Measurements from ENCODE around the gene ALKBH6. TPM values are rescaled to one million over a fixed set of nuclear protein-coding genes. Genes with fewer than 3 reads are reported as not detected.
A peak's percentile ranks its signal among the peaks of the same experiment; 100 is the strongest.

Gene ALKBH6
- total and polyA plus RNA-seq, 2 of the 13 experiments (the other 11 are each of a cell fraction or from before 2014, with no cell fraction given) = 13.7 to 18.1 TPM

DNA sequence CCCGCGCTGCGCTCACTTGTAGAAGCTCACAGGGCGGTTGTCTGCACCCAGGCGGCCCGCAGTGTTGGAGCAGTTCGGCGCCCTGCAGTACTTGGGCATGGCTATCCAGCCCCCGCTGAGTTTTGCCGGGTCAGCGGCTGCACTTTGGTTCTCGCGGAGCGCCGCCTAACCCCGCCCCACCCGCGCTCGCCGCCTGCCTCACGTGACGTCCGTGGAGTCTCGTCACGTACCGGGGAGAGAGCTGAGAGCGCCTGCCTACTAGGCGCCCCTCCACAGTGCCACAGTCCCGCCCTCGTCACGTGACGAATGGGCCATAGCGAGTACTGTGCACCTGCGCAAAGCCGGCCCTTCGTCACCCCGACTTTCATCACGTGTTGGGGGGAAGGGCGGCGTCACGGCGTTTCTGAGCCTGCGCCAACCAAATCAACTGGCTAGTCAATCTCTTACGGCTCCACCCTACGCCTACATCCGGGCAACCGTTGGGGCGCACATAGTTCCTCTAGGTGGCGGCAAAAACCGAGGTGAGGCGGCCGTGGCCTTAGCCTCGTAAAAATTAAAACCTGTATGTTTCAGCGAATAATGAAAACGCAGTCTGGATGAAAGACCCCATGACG lies 40.2 kb upstream of the ALKBH6 start, which contains the start of gene THAP8 (continued):
- TF ChIP-seq, protein P1, sequence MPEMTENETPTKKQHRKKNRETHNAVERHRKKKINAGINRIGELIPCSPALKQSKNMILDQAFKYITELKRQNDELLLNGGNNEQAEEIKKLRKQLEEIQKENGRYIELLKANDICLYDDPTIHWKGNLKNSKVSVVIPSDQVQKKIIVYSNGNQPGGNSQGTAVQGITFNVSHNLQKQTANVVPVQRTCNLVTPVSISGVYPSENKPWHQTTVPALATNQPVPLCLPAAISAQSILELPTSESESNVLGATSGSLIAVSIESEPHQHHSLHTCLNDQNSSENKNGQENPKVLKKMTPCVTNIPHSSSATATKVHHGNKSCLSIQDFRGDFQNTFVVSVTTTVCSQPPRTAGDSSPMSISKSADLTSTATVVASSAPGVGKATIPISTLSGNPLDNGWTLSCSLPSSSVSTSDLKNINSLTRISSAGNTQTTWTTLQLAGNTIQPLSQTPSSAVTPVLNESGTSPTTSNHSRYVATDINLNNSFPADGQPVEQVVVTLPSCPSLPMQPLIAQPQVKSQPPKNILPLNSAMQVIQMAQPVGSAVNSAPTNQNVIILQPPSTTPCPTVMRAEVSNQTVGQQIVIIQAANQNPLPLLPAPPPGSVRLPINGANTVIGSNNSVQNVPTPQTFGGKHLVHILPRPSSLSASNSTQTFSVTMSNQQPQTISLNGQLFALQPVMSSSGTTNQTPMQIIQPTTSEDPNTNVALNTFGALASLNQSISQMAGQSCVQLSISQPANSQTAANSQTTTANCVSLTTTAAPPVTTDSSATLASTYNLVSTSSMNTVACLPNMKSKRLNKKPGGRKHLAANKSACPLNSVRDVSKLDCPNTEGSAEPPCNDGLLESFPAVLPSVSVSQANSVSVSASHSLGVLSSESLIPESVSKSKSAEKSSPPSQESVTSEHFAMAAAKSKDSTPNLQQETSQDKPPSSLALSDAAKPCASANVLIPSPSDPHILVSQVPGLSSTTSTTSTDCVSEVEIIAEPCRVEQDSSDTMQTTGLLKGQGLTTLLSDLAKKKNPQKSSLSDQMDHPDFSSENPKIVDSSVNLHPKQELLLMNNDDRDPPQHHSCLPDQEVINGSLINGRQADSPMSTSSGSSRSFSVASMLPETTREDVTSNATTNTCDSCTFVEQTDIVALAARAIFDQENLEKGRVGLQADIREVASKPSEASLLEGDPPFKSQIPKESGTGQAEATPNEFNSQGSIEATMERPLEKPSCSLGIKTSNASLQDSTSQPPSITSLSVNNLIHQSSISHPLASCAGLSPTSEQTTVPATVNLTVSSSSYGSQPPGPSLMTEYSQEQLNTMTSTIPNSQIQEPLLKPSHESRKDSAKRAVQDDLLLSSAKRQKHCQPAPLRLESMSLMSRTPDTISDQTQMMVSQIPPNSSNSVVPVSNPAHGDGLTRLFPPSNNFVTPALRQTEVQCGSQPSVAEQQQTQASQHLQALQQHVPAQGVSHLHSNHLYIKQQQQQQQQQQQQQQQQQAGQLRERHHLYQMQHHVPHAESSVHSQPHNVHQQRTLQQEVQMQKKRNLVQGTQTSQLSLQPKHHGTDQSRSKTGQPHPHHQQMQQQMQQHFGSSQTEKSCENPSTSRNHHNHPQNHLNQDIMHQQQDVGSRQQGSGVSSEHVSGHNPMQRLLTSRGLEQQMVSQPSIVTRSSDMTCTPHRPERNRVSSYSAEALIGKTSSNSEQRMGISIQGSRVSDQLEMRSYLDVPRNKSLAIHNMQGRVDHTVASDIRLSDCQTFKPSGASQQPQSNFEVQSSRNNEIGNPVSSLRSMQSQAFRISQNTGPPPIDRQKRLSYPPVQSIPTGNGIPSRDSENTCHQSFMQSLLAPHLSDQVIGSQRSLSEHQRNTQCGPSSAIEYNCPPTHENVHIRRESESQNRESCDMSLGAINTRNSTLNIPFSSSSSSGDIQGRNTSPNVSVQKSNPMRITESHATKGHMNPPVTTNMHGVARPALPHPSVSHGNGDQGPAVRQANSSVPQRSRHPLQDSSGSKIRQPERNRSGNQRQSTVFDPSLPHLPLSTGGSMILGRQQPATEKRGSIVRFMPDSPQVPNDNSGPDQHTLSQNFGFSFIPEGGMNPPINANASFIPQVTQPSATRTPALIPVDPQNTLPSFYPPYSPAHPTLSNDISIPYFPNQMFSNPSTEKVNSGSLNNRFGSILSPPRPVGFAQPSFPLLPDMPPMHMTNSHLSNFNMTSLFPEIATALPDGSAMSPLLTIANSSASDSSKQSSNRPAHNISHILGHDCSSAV (CRISPR knock-in tag; IDR thresholded peaks at IDR 0.05; ENCODE audit: borderline replicate concordance) = 0 out of 2 replicates have a peak, but pooled peaks have one; percentile 63
- peak in 1 of 2 experiments; percentile 52; a peak in 1 of 4 replicates for TF ChIP-seq NR2F1 (CRISPR knock-in tag; IDR thresholded peaks at IDR 0.05)
- TF ChIP-seq AHR (CRISPR knock-in tag; IDR thresholded peaks at IDR 0.05) = no peak
- TF ChIP-seq DNMT3B (CRISPR knock-in tag; conservative IDR thresholded peaks at IDR 0.05) = peak; percentile 71; the same call in 1 of the 2 replicates
- no peak for TF ChIP-seq CEBPG (CRISPR knock-in tag; IDR thresholded peaks at IDR 0.05)
- TF ChIP-seq ZNF44 (CRISPR knock-in tag; IDR thresholded peaks at IDR 0.05) = peak; percentile 83; the same call in 1 of the 2 replicates
- no peak for TF ChIP-seq POLR2AphosphoS2 (IDR thresholded peaks at IDR 0.05; ENCODE audit: low read depth, low read length)
- peak; percentile 51 for TF ChIP-seq TOPORS (CRISPR knock-in tag; IDR thresholded peaks at IDR 0.05)
- TF ChIP-seq SALL2 (CRISPR knock-in tag; IDR thresholded peaks at IDR 0.05) = peak; percentile 54; the same call in 1 of the 2 replicates
- no peak for TF ChIP-seq ZNF841 (CRISPR knock-in tag; IDR thresholded peaks at IDR 0.05; ENCODE audit: borderline replicate concordance)
- no peak; the same call in 1 of the 2 replicates for TF ChIP-seq ZNF724P (CRISPR knock-in tag; IDR thresholded peaks at IDR 0.05; ENCODE audit: borderline replicate concordance)
- TF ChIP-seq, protein P2, sequence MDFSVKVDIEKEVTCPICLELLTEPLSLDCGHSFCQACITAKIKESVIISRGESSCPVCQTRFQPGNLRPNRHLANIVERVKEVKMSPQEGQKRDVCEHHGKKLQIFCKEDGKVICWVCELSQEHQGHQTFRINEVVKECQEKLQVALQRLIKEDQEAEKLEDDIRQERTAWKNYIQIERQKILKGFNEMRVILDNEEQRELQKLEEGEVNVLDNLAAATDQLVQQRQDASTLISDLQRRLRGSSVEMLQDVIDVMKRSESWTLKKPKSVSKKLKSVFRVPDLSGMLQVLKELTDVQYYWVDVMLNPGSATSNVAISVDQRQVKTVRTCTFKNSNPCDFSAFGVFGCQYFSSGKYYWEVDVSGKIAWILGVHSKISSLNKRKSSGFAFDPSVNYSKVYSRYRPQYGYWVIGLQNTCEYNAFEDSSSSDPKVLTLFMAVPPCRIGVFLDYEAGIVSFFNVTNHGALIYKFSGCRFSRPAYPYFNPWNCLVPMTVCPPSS (IDR thresholded peaks at IDR 0.05) = no peak
- TF ChIP-seq, protein P3, sequence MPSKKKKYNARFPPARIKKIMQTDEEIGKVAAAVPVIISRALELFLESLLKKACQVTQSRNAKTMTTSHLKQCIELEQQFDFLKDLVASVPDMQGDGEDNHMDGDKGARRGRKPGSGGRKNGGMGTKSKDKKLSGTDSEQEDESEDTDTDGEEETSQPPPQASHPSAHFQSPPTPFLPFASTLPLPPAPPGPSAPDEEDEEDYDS (CRISPR knock-in tag; IDR thresholded peaks at IDR 0.05) = peak; percentile 46; the same call in 1 of the 2 replicates
- peak; percentile 69; the same call in 1 of the 2 replicates for TF ChIP-seq MIER3 (CRISPR knock-in tag; IDR thresholded peaks at IDR 0.05; ENCODE audit: borderline replicate concordance)
- TF ChIP-seq, protein P4, sequence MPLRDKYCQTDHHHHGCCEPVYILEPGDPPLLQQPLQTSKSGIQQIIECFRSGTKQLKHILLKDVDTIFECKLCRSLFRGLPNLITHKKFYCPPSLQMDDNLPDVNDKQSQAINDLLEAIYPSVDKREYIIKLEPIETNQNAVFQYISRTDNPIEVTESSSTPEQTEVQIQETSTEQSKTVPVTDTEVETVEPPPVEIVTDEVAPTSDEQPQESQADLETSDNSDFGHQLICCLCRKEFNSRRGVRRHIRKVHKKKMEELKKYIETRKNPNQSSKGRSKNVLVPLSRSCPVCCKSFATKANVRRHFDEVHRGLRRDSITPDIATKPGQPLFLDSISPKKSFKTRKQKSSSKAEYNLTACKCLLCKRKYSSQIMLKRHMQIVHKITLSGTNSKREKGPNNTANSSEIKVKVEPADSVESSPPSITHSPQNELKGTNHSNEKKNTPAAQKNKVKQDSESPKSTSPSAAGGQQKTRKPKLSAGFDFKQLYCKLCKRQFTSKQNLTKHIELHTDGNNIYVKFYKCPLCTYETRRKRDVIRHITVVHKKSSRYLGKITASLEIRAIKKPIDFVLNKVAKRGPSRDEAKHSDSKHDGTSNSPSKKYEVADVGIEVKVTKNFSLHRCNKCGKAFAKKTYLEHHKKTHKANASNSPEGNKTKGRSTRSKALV (CRISPR knock-in tag; IDR thresholded peaks at IDR 0.05) = peak; percentile 75; the same call in 1 of the 2 replicates
- no peak for TF ChIP-seq ZNF343 (CRISPR knock-in tag; IDR thresholded peaks at IDR 0.05)

All from HepG2 (cell line).